Stimulated activated naive CD8-positive, alpha-beta T cell treated with anti-CD3 and anti-CD28 coated beads, Interleukin-15, Interleukin-2, amounts not matched to agents 100 U/mL and 50 U/mL, for 24 hours (primary cell): ENCODE measurements around the gene NR2F2.

ENCODE experiments used
- ATAC-seq: fragments of 150-1000 bp; cut with Tn5 transposase; one replicate; pipeline ENCODE4 v1.10.0; 2021
- DNase-seq: peaks from one replicate; pipeline ENCODE4 v3.0.0; 2021

NR2F2 gene

GRCh38 chr15:96343113-96344059, 12.9 kb downstream of the NR2F2 start:
- no peak for DNase-seq
- ATAC-seq, result no peak

GRCh38 chr15:96344060-96344705, 13.7 kb downstream of the NR2F2 start:
- DNase-seq (no peak), ATAC-seq (no peak)

- no peak for ATAC-seq
Observed at GRCh38 chr15:96344706-96345559, 14.4 kb downstream of the NR2F2 start.

GRCh38 chr15:96345560-96346399, 15.3 kb downstream of the NR2F2 start:
- DNase-seq, result no peak

More at GRCh38 chr15:96344706-96345559, 14.4 kb downstream of the NR2F2 start:
- no peak for DNase-seq

GRCh38 chr15:96346409-96346970, 16.0 kb downstream of the NR2F2 start:
- ATAC-seq, result no peak
- no peak for DNase-seq

More at GRCh38 chr15:96345560-96346399, 15.3 kb downstream of the NR2F2 start:
- no peak for ATAC-seq

GRCh38 chr15:96347181-96348111, 16.9 kb downstream of the NR2F2 start:
- DNase-seq, result no peak

GRCh38 chr15:96348112-96349027, 17.9 kb downstream of the NR2F2 start:
- DNase-seq (no peak), ATAC-seq (no peak)

More at GRCh38 chr15:96347181-96348111, 16.9 kb downstream of the NR2F2 start:
- ATAC-seq, result no peak

GRCh38 chr15:96349034-96349856, 18.7 kb downstream of the NR2F2 start:
- no peak for DNase-seq
- no peak for ATAC-seq

- DNase-seq (no peak), ATAC-seq (no peak)
Observed at GRCh38 chr15:96349857-96350720, 19.6 kb downstream of the NR2F2 start.

- DNase-seq (no peak), ATAC-seq (no peak)
Observed at GRCh38 chr15:96350934-96351724, 20.6 kb downstream of the NR2F2 start.

- ATAC-seq (no peak), DNase-seq (no peak)
Observed at GRCh38 chr15:96351761-96352603, 21.5 kb downstream of the NR2F2 start.

GRCh38 chr15:96352604-96353405, 22.3 kb downstream of the NR2F2 start:
- ATAC-seq (no peak), DNase-seq (no peak)

- ATAC-seq, result no peak
- DNase-seq, result no peak
Observed at GRCh38 chr15:96353416-96353929, 23.0 kb downstream of the NR2F2 start.
